Activated T-cell treated with anti-CD3 and anti-CD28 coated beads for 24 hours (primary cell): Measurements from ENCODE around the gene SOD1.
"Not testable (repeated sequence)": the region's sequence is repeated elsewhere in the genome, so short reads cannot be mapped to it uniquely, and the experiment has no call there.

Source experiments
- DNase-seq: peaks from one replicate; pipeline ENCODE4 v3.0.0-alpha.2; 2020; ENCODE audit warnings: low read depth

Gene SOD1

GRCh38 chr21:31659536-31660258 is at the start of gene SOD1:
Gene SOD1 (plus strand): TSS chr21:31659693. CDS start chr21:31659770, 77 bp downstream.
- DNase-seq, result peak; percentile 94

GRCh38 chr21:31611445-31611844 is 48.0 kb upstream of the SOD1 start:
- DNase-seq, result no peak

DNA sequence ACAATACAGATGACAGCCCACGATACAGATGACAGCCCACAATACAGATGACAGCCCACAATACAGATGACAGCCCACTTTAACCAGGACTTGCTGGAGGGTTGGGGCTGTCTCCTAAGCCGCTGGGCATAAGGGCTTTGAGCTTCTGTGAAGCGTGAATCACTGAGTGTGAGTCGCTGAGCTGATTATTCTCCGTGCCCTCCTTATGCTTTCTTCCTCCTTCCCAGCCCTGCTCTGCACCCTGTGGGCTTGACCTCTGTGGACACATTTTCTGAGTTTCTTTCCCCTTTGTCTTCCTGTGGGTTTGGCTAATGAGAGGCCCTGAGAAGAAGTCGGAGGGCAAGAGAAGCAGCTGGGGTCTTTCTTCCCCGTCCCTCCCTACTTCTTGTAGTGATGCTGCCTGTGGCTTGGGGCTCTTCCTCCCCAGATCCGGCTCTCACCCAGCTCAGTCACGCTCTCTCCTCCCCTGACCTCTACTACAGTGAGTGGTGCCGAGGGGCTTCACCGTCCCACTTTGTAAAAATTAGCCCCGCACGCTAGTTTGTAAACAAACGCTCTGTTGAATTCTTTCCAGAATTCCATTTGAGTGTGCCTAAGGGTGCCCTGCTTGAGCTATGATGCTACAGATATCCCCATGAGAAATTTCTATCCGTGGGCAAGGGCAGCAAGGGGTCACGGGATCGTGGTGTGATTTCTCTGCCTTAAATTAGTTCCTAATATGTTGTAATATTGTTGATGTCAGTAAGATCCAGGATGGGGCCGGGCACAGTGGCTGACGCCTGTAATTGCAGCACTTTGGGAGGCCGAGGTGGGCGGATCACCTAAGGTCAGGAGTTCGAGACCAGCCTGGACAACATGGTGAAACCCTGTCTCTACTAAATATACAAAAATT is 46.4 kb upstream of the SOD1 start:
- DNase-seq, result no peak

DNA sequence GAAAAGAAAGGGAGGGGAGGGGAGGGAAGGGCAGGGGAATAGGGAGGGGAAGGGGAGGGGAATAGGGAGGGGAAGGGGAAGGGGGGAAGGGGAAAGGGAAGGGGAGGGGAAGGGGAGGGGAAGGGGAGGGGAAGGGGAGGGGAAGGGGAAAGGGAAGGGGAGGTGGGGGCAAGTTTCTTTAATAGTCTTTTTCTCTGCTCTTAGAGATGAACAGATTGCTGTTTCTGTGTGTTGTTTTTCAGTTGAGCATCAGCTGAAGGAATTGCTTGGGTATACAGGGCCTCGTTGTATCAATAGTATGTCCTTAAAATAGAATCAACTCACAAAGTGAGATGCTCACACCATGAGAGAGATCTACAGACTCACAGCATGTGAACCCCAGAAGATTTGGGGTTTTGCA is 44.8 kb upstream of the SOD1 start:
- no peak for DNase-seq

GRCh38 chr21:31616216-31616615 is 43.3 kb upstream of the SOD1 start:
- no peak for DNase-seq

DNA sequence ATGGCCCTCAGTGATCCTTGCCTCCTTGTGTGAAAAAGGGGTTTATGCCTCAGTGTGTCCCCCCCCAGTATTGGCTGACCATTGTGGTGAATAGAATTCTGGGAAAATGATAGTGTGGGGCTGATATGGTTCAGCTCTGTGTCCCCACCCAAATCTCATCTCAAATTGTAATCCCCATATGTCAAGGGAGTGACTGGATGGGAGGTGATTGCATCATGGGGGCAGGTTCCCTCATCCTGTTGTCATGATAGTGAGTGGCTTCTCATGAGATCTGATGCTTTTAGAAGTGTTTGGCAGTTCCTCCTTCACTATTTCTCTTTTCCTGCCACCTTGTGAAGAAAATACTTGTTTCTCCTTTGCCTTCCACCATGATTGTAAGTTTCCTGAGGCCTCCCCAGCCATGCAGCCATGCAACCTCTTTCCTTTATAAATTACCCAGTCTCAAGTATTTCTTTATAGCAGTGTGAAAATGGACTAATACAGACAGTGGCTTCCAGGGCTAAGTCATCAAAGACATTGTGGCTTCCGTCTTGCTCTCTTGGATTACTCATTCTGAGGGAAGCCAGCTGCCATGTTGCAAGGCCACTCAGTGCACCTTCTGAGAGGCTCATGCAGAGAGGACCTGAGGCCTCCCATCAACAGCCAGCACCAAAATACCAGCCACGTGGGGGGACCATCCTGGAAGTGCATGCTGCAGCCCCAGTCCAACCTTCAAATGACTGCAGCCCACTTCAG is 40.6 kb upstream of the SOD1 start:
- no peak for DNase-seq

- DNase-seq, result no peak
Measured at GRCh38 chr21:31622397-31622796, 37.1 kb upstream of the SOD1 start.

- no peak for DNase-seq
Measured at GRCh38 chr21:31623664-31624063, 35.8 kb upstream of the SOD1 start.

DNA sequence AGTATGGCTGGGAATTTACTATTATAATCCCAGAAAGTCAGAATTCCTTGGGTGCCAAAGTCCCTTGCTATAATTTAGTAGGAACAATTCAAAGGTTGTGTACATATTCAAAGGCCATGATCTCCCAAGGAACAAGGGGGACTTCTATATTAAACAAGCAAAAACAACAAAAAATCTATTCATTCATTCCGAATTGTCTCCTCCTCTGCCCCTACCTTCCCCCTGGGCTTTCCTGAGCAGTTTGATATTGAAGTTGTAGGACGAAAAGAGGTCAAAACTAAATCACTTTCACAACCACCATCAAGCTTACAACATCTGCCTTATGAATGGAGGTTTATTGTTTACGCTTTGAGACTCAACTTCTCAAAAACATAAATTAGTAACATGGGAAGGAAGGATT is 35.3 kb upstream of the SOD1 start:
- no peak for DNase-seq

- DNase-seq, result no peak
Measured at GRCh38 chr21:31624961-31625491, 34.5 kb upstream of the SOD1 start.

- DNase-seq, result no peak
Measured at GRCh38 chr21:31629972-31630711, 29.4 kb upstream of the SOD1 start.

GRCh38 chr21:31631881-31632280 is 27.6 kb upstream of the SOD1 start:
- not testable (repeated sequence) for DNase-seq

GRCh38 chr21:31634993-31635392 is 24.5 kb upstream of the SOD1 start:
- no peak for DNase-seq

- no peak for DNase-seq
Measured at GRCh38 chr21:31636874-31637273, 22.6 kb upstream of the SOD1 start.

GRCh38 chr21:31641416-31641922 is 18.0 kb upstream of the SOD1 start:
- DNase-seq, result no peak

- DNase-seq, result no peak
Measured at GRCh38 chr21:31644643-31645042, 14.8 kb upstream of the SOD1 start.

GRCh38 chr21:31647650-31648049 is 11.8 kb upstream of the SOD1 start:
- DNase-seq, result no peak

DNA sequence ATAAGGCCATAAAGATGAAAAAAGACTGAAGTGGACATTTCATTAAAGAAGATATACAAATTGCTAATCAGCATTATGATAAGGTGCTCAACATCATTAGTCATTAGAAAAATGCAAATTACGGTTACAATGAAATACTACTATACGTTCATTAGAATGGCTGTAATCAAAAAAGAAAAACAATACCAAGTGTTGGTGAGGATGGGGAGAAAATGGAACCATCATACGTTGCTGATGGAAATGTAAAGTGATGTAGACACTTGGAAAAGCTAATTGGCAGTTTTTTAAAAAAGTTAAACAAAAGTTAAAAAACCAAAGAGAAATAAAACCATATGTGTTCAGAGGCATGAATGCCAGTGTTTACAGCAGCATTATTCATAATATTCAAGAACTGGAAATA is 8.6 kb upstream of the SOD1 start:
- no peak for DNase-seq

DNA sequence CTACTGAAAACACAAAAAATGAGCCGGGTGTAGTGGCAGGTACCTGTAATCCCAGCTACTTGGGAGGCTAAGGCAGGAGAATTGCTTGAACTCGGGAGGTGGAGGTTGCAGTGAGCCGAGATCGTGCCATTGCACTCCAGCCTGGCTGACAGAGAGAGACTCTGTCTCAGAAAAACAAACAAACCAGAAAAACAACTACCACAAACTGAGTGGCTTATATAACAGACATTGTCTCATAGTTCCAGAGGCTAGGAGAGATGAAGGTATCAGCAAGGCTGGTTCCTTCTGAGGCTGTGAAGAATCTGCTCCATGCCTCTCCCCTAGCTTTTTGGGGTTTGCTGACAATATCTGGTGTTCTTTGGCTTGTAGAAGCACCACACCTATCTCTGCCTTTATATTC is 8.0 kb upstream of the SOD1 start:
- DNase-seq, result not testable (repeated sequence)

GRCh38 chr21:31654340-31654739 is 5.2 kb upstream of the SOD1 start:
- DNase-seq, result no peak

- not testable (repeated sequence) for DNase-seq
Measured at GRCh38 chr21:31654821-31655580, 4.5 kb upstream of the SOD1 start.
